Activated T-helper 9 cell treated with anti-CD3 and anti-CD28 coated beads, Interleukin-2, amount 50 U/mL, for 16 hours (primary cell): ENCODE data around the gene ABHD17B.
"Not testable (repeated sequence)": the region's sequence is repeated elsewhere in the genome, so short reads cannot be mapped to it uniquely, and the experiment has no call there.

Experiments used
- DNase-seq: peaks from one replicate; pipeline ENCODE4 v3.0.0-alpha.2; 2020; ENCODE audit warnings: low read depth

The ABHD17B gene

DNA sequence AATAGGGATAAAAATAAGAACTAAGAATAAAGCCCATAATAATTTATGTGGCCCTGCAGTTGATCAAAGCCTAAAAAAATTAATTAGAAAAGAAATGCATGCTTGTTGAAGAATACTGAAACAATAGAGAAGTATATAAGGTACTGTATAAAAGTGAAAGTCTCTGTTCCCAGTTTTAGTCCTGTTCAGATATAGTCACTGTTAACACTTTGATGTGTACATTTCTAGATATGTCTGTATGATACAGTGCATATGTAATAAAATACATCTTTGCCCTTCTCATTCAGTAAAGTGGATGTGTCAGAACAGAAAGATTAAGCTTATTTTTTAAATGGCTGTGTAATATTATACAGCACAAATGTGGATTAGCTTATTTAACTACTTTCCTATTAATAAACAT lies 4.5 kb upstream of the ABHD17B start:
- DNase-seq, result no peak

DNA sequence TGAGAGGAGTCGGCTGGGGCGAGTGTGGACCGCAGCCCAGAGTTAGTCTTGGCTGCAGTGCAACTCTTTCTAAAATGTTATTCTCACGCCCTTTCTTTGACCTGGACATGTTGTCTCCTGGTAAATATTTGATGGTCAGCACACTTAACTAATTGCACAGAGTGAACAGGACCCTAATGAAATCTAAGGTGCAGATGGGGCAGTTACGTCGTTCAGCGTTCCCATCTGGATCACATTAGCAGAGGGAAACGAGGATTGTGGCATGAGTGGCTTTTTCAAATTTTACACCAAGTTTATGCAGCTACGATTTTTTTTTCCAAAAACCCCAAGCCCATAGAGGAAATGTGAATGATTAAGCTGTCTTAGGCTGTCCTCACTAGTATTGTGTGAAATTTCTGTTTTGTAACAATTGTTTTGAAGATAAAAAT lies 929 bp upstream of the ABHD17B start:
- DNase-seq, result no peak

DNA sequence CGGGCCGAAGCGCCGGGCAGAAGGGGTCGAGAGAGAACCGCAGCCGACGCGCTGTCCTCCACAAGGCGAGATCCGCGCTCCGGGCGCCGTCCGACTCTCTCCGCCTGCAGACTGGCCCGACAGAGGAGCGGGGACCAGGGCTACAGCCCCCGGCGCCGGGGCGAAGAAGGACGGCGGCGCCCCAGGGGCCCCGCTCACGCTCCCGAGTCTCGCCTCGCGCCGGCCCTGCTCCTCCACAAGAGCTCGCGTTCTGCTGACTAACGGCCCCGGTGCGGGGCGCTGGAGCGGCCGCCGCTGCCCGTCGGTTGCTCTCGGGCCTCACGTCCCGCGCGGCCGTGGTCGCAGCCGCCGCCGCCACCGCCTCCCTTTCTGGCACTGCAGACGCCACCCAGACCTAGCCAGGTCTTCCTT lies 338 bp downstream of the ABHD17B start:
- DNase-seq, result no peak

DNA sequence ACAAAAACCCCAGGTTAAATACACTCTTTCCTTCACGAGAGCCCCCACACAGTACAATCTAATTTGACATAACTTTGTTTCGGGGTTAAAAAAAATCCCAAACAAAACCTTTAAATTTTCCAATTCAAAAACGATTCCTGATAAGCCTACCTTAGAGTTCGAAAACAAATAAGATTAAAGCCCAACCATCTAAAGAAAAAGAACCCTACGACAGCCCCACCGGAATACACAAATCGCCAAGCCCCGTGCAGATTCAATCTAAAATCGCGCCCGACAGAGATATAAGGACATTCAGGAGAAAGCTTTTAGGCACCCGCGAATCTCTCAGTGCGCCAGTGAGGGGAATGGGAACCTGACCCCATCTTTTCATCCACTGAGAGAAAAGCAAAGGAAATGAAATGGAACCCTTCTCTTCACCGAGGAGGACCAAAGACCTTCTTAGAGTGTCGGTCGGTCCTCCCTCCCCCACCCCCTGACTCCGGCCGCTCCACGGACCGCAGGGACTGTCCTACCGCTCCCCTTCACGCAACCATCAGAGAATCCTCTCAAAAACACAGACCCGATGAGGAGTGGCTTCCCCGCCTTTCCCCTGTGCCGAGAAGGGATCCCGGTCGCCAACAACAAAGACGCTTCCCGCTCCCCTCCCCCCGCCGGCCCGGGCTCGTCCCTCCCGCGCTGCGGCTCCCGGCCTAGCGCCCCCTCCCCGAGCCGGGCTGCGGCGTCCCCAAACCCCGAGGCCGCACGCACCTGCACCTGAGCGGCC lies 925 bp downstream of the ABHD17B start:
- DNase-seq, result peak; percentile 20

DNA sequence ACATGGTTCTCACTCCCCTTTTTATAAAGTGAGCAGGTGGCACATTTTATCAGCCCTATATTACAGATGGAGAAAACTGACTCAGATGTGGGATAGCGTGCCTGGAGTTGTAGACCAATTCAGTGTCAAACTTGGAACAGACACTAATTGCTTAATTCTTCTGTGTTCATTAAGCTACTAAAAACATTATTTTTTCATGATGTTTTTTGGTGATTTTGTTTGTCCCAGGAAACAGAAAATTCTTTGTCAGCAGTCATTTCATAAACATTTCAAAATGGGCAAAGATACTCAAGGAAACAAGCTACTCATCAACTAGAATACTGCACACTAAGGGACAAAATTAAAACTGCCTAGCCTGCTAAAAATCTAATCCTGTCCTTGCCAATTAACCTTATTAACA lies 2.2 kb downstream of the ABHD17B start:
- no peak for DNase-seq

DNA sequence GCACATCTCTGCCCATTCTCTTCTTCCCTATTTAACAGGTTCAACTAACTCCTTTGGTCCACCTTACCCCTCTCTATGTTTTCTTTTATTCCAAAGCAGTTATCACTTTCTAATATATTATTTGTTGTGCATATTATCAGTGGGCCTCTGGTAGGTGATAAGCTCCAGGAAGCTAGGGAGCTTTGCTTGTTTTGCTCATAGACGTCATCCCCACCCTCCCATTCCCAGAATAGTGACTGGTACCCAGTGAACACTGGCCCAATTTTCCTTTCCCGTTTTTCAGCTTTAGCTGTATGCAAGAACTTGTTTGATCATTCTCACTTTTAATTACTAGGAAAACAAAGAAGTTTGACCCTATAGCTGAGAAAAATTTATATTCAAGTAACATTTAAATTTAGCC lies 6.9 kb downstream of the ABHD17B start:
- no peak for DNase-seq

DNA sequence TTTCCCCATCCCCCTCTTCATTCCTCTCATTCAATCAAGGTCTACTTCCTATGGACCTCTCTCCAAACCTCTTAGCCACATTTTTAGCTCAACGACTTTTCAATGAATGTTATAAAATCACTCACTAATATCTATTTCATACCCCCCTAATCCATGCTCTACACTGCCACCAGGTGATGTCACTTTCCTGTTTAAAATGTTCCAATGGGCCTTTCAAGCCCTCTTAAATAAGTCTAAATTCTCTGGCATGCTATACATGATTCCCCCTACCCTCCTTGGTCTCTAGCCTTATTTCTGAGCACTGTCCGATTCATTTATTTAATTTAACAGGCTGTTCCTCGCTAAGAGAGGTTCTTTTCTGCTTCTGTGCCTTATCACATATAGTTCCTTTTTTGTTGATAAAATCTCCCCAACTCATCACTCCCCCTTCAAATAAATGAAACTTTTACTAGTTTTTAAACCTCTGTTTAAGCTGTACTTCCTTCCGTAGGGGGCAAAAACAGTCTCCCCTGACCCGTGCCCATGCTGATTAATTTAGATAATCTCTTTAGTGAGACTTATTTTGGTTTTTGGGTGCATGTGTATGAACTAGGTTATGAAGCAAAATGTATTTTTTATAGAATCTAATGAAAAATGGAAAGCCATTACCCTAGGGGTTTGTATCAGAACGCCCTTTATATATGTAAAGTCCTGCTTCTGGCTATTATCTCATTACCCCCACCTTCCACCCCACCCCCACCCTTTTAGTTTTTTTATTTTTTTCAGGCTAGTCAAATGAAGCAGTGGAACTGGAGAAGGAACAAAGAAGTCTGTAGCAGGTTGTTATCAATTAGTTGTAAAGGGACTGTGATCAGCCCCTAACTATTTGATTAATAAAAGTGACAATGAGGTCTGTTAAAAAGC lies 9.0 kb downstream of the ABHD17B start:
- no peak for DNase-seq

DNA sequence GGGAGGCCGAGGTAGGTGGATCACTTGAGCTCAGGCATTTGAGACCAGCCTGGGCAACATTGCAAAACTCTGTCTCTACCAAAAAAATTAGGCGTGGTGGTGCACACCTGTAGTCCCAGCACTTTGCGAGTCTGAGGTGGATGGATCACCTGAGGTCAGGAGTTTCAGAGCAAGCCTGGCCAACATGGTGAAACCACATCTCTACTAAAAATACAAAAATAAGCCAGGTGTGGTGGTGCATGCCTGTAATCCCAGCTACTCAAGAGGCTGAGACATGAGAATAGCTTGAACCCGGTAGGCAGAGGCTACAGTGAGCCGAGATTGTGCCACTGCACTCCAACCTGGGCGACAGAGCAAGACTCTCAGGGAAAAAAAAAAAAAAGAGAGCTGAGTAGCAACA lies 12.2 kb downstream of the ABHD17B start:
- DNase-seq, result not testable (repeated sequence)

DNA sequence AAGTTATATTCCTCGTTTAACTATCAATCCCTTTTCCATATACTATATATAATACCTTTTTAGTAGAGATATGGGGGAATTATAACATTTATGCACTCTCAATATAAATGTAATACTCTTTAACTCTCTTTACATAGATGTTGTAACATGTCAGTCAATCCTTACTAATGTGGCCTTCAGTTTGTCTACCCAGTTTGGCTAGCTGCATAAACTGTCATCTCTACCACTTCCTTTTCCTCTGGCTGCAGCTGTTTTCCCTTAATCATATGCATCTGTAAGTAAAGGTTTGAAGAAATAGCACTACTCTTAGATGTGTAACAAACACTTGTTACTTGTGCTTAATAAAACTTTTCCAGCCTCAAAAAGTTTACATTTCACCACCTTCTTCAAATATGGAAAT lies 13.4 kb downstream of the ABHD17B start:
- DNase-seq, result no peak

DNA sequence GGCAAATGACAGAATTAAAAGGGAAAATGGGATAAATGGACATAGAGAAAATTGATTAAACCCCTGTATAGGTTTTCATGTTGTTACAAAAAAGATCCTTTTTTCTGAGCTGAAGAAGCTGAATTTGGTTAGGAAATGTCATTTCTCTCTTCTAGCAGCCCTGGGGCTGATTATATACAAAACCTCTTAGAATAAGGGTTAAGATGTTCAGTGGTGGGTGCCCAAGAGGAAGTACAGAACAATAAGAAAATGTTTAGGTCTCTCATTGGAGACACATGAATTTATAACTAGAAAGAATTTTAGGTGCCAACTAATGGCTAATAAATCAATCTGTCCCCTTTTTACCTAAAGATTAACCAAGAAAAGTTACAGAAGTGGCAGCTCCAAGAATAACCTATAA lies 14.2 kb downstream of the ABHD17B start:
- no peak for DNase-seq

DNA sequence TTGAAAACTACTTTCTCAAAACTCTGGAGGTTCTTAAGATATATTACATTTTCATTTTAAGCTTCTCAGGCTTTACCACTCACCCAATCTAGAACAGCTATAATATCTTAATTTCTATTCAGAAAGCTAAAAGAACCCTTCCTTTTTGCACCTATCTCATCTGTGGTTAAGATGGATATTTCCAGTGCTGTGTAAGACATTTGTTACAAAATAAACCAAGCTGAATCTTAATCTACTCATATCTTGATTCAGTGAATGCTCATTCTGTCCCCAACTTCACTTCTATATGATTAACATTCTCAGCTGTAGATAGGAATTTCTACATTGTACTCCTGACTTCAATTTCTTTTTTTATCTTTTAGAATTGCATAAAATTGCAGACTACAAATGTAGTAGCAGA lies 15.0 kb downstream of the ABHD17B start:
- DNase-seq, result no peak

DNA sequence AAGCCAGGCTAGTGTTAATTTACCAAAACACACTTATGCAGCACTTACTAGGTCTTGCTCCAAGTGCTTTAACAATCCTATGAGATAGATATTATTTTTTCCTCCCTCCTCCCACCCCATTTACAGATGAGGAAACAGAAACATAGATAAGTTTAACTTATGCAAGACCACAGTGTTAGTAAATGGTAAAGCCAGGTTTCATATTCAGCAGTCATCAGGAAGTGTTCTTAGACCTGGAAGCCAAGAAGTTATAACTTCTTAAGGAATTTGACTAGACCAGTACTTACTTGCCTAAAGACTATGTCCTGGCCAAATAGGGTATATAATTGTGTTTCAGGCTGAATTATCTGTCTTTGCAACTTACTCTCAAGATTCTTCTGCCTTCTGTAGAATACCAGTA lies 15.9 kb downstream of the ABHD17B start:
- no peak for DNase-seq

DNA sequence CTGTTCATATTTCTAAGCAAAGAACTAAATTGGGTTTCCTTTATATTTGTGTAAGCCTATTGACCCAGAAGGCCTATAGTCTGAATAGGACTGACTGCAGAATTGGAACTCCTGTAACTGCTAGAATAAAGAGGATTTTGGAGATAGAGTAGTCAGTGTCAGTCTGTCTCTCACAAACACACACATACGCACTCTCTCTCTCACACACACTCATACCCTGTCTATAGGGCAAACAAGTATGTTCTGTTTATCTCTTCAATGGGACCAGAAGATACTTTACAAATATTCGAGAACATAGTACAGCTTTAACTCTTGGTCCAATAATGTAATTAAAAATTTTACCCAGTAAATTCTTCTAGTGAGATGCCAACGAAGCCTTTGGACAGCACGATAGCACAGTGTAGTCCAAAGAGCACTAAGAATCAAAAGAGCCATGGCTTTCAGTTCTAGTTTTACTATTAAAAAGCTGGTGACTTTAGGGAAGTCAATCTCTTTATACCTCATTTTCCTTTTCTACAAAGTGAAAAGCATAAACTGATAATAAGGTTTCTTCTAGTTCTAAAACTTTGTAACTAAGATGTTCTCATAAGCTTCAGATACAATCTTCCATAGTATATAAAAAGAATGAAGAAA lies 19.3 kb downstream of the ABHD17B start:
- DNase-seq, result no peak

DNA sequence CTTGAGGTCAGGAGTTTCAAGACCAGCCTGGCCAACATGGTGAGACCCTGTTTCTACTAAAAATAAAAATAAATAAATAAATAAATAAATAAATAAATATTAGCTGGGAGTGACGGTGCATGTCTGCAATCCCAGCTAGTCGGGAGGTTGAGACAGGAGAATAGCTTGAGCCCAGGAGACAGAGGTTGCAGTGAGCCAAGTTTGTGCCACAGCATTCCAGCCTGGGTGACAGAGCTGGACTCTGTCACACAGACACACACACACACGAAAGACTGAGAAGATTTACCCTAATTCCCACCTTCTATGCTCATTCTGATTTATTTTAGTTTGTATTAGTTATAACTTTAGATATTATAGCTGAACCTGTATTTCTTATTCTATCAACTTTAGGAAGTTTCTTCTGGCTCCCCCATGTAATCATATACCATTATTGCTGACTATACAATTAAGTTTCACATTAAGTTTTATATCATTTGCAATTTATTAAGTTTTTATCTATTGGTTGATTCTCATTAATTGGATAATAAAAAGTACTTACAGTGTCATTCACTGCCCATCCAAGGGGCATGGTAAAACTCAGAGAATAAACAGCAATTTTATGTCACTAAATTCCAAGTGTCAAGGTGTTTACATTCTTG lies 20.8 kb downstream of the ABHD17B start:
- DNase-seq, result no peak

DNA sequence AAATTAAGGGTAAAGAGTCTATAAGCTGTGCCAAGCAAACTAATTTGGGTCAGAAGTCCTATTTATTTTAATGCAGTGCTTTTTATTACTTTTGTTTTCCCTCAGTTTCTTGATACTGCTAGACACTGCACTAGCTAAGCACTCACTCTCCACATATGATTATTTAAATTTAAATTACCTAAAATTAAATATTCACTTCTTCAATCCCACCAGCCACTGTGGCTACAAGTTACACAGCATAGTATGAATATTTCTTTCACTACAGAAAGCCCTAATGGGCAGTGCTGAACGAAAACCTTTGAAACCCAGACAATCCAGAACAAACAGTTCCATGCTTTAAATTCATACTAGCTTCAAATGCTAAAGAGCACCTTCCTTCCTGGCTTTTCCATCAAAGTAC lies 23.6 kb downstream of the ABHD17B start:
- no peak for DNase-seq

DNA sequence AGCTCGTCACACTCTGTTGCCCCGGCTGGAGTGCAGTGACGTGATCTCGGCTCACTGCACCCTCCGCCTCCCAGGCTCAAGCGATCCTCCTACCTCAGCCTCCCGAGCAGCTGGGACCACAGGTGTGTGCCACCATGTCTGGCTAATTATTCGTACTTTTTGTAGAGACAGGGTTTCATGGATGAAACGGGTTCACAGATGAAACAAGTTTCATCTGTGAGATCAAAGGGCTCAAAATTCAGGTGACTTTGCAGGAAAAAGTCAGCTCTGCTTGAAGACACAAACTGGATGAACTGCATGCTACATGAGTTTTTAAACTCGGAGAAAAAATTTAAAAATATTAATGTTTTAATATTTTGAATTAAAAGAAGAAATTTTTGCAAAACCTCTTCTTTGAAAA lies 24.5 kb downstream of the ABHD17B start:
- no peak for DNase-seq

DNA sequence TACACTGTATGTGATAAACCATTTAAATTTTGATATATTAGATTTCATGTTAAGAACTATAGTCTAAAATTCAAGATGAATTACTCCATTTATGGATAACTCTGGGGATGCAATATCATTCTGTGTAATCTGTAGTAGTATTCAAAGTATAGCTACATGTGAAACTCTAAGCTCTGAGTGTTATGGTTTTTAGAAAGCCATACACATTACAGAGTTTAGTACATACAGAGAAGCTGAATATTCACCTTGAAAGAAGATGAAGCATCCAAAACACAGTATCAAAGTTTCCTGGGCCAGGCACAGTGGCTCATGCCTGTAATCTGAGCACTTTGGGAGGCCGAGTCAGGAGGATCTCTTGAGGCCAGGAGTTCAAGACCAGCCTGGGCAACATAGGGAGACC lies 25.0 kb downstream of the ABHD17B start:
- DNase-seq, result no peak

DNA sequence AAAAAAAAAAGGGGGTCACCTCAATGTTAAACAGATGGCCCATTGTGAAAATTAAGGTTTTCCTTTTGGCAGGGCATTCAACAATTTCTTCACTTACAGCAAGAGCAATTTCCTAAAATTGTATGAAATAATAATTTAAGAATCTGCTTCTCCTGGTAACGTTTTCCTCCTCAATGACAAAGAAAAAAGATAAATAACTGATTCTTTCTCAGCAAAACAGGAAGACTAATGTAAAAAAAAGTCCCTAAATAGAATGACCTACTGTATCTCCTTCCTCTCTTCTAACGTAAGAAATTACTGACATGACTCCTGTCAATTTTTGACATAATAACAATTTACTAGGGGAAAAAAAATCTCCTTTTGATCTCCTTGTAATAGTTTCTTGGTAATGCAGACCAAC lies 25.5 kb downstream of the ABHD17B start:
- DNase-seq, result no peak

DNA sequence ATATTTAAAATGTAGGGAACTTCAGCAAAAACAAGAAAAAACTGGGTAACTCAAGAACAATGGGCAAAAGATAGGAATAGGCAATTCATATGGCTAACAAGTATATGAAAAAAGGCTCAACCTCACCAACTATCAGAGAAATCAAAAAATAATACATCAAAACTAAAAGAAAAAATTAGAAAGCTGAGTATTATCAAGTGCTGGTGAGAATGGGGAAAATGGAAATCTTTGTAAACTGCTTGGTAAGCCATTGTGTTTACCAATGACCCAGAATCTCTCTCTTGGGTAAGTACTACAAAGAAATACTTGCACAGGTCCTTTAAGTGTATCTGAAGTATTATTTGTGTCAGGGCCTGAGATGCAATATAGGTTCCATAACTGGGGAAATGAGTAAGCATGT lies 27.0 kb downstream of the ABHD17B start:
- DNase-seq, result no peak

DNA sequence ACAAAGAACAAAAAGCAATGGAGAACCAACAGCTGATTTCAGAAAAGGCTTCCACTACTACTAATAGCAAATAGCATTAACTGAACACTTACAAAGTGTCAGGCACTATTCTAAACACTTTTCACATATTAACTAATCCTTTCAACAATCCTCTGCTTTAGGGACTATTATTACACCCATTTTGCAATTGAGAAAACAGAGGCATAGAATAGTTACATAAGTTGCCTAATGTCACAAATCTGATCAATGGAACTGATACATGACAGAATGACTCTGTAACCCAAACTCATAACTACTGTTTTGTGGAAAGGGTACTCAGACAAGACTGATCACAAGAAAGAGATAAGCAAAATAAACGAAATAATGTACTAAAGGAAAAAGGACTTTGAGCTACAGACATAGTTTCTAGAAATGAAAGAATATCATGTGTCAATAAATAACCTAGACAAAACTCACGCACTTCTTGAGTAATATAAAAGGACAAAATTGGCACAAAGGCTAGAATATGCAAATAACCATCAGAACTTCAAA lies 31.3 kb downstream of the ABHD17B start:
- DNase-seq, result no peak

DNA sequence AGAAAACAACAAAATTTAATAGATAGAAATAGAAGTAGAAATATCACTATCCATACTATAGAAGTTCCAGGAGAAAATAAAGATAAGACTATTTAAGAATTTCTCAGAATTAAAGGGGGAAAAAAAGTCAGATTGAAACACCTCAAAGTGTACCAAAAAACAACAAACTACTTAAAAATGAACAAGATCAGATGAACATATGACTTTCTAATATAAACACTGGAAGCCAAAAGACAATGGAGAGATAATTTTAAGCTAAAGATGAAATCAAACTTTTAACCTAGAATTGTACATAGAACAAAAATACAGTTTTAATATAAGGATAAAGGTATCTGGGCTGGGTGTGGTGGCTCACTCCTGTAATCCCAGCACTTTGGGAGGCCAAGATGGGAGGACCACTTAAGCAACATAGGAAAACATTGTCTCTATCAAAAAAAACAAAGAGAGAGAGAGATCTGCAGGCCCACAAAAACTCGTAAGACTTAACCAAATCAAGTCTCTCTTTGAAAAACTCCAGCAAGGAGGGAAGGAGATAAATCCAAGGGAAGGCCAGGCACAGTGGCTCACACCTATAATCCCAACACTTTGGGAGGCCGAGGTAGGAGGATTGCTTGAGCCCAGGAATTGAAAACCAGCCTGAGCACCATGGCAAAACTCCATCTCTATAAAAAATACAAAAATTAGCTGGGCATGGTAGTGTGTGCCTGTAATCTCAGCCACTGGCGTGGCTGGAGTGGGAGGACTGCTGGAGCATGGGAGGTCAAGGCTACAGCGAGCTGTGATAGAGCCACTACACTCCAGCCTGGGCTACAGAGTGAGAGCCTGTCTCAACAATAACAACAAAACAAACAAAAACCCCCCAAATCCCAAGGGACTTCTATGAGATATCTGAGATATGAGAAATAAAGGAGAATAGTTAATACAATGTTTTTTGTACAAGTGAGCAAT lies 32.4 kb downstream of the ABHD17B start:
- DNase-seq, result no peak
